HepG2 (cell line): ENCODE data around the gene SLC6A8. TPM values are rescaled to one million over a fixed set of nuclear protein-coding genes. Genes with fewer than 3 reads are reported as not detected.
A peak's percentile ranks its signal among the peaks of the same experiment; 100 is the strongest.

Experiments used
- ATAC-seq: fragments of 200-7000 bp; cut with Tn5 transposase; 3 replicates; pipeline ENCODE4 v1.9.1; 2020; ENCODE audit warnings: mild to moderate bottlenecking, moderate library complexity
- BruUV-seq: library from RNA; stranded (reverse); fragments of 400-500 nt; replicated peaks from 2 replicates; lab custom pipeline; 2021; lab: Mats Ljungman, UMichigan
- CTCF ChIA-PET: fragments of 300-600 bp; formaldehyde crosslinking; extraction: SDS; loops from one replicate; lab custom pipeline; 2021; ENCODE audit warnings: low total read pairs, inconsistent platforms, low intra/inter-chr PET ratio; lab: Yijun Ruan, JAX
- POLR2A ChIA-PET: fragments of 350-600 bp; sonication (Branson Sonifier 250); formaldehyde crosslinking; loops from one replicate; lab custom pipeline; 2020; ENCODE audit warnings: antibody characterized with exemption, inconsistent platforms; lab: Yijun Ruan, JAX
- DNase-seq: peaks from one replicate; pipeline ENCODE4 v3.0.0-alpha.2; 2015; ENCODE audit warnings: low spot score
- FAIRE-seq: peaks from 3 replicates; lab custom pipeline; 2011; peaks lifted over from hg19 to GRCh38; lab: Jason Lieb, UNC
- H2AFZ ChIP-seq: one replicate; pipeline ENCODE4 v1.6.1; 2011; ENCODE audit warnings: low read length, inconsistent platforms
- H3K27ac ChIP-seq: fragments of 300-600 bp; 3 replicates; pipeline ENCODE4 v1.8.0; 2011; ENCODE audit warnings: mixed run types, mild to moderate bottlenecking, mixed read lengths, low read length, inconsistent platforms; ENCODE audit not compliant: insufficient read depth; ENCODE audit errors: extremely low read length
- H3K27me3 ChIP-seq, 2 experiments: fragments of 200-600 bp in 1 of 2; 2 replicates in 1 of 2; 3 replicates in 1 of 2; pipeline versions ENCODE4 v1.6.0 to v1.8.0; 2011; ENCODE audit warnings: low read length in 2 of 2, mild to moderate bottlenecking in 2 of 2, moderate library complexity in 2 of 2, inconsistent platforms in 1 of 2; ENCODE audit not compliant: insufficient read depth in 2 of 2, control insufficient read depth in 1 of 2
- H3K36me3 ChIP-seq, 2 experiments: fragments of 200-600 bp in 1 of 2; replicated peaks in 1 of 2; 2 replicates in 1 of 2; 3 replicates in 1 of 2; pipeline versions ENCODE4 v1.5.1 to v1.8.0; 2011; ENCODE audit warnings: low read length in 2 of 2, inconsistent platforms in 1 of 2; ENCODE audit not compliant: insufficient read depth in 2 of 2, control insufficient read depth in 1 of 2
- H3K4me1 ChIP-seq: 2 replicates; pipeline ENCODE4 v1.5.1; 2012; ENCODE audit warnings: low read length, inconsistent platforms; ENCODE audit not compliant: insufficient read depth
- H3K4me2 ChIP-seq: 2 replicates; pipeline ENCODE4 v1.6.0; 2011; ENCODE audit warnings: low read depth, low read length, inconsistent platforms
- H3K4me3 ChIP-seq, 3 experiments: fragments of 200-600 bp in 1 of 3; sonication (generic), shearing (Covaris generic) in 1 of 3; replicated peaks in 1 of 3; 2 replicates each; pipeline ENCODE4 v1.5.1; 2011 to 2016; ENCODE audit warnings: low read length in 3 of 3, inconsistent platforms in 2 of 3, low read depth in 2 of 3, mild to moderate bottlenecking in 2 of 3, control low read depth in 1 of 3, mixed read lengths in 1 of 3; ENCODE audit not compliant: insufficient read depth in 1 of 3
- H3K79me2 ChIP-seq: one replicate; pipeline ENCODE4 v1.6.1; 2011; ENCODE audit warnings: low read length, inconsistent platforms; ENCODE audit not compliant: insufficient read depth
- H3K9ac ChIP-seq: 2 replicates; pipeline ENCODE4 v1.6.0; 2011; ENCODE audit warnings: mild to moderate bottlenecking, low read depth, low read length, inconsistent platforms; ENCODE audit not compliant: insufficient read depth
- H3K9me3 ChIP-seq: 2 replicates; pipeline ENCODE4 v1.5.1; 2012; ENCODE audit warnings: mild to moderate bottlenecking, low read length
- H4K20me1 ChIP-seq: 2 replicates; pipeline ENCODE4 v1.6.0; 2011; ENCODE audit warnings: inconsistent platforms, mild to moderate bottlenecking, low read length, moderate library complexity; ENCODE audit not compliant: insufficient read depth
- AGO1 ChIP-seq: fragments of 200-400 bp; formaldehyde crosslinking; IDR thresholded peaks from 2 replicates; pipeline ENCODE4 v1.6.1; 2017; ENCODE audit warnings: mild to moderate bottlenecking, low read depth, low read length, moderate library complexity; ENCODE audit not compliant: poor library complexity, severe bottlenecking
- POLR2AphosphoS5 ChIP-seq: IDR thresholded peaks from 2 replicates; pipeline ENCODE4 v1.6.1; 2012; ENCODE audit warnings: low read depth, low read length
- TAF1 ChIP-seq: sonication (generic); formaldehyde crosslinking; IDR thresholded peaks from 2 replicates; pipeline ENCODE4 v1.4.0; 2020; ENCODE audit warnings: missing genetic modification reagents
- ZNF205 ChIP-seq: IDR thresholded peaks from 2 replicates; pipeline ENCODE4 v1.6.1; 2018; ENCODE audit warnings: missing biosample characterization, missing genetic modification reagents
- ZNF629 ChIP-seq: sonication (generic); formaldehyde crosslinking; conservative IDR thresholded peaks from 2 replicates; pipeline ENCODE4 v1.5.0; 2020; ENCODE audit warnings: missing genetic modification reagents
- WGBS: methylation state at CpG from one replicate; pipeline ENCODE4 v1.1.6; 2017; ENCODE audit warnings: low lambda C conversion rate; 5-methylcytosine and 5-hydroxymethylcytosine counted together
- in situ Hi-C: cut with HindIII; loops from 2 replicates; pipeline ENCODE4 v1.10.0; 2017; ENCODE audit warnings: low pct_unique_long_range_greater_than_20kb; ENCODE audit not compliant: extremely low pct_ligation_motif_present
- intact Hi-C: fragments of 100-400 bp; cut with micrococcal nuclease; formaldehyde crosslinking; loops from one replicate; pipeline ENCODE4 v1.10.0; 2022; ENCODE audit not compliant: unreplicated experiment
- polyA plus RNA-seq, 8 experiments: library from polyadenylated mRNA; depleted of rRNA in 3 of 8; stranded (reverse) in 7 of 8; unstranded in 1 of 8; fragments of >200 nt; fragmentation: Illumina TruSeq in 4 of 8; extraction: Trizol in 4 of 8; gene quantifications; 2 replicates each; pipeline versions ENCODE4 v1.2.1 to v1.2.3, GENCODE V29; 2011 to 2016; ENCODE audit warnings: low read depth in 4 of 8, missing spikeins in 1 of 8, mixed read lengths in 1 of 8; ENCODE audit not compliant: insufficient read depth in 1 of 8
- total RNA-seq, 5 experiments: library from RNA; depleted of rRNA; stranded (reverse); fragments of >200 nt; fragmentation: Illumina TruSeq; extraction: Trizol; gene quantifications; 2 replicates each; pipeline ENCODE4 v1.2.3, GENCODE V29; 2016; ENCODE audit warnings: low read depth in 1 of 5
- TF ChIP-seq, protein P1 (sequence below): sonication (generic); formaldehyde crosslinking; IDR thresholded peaks from 2 replicates; pipeline ENCODE4 v1.5.0; 2020; ENCODE audit warnings: mild to moderate bottlenecking, missing genetic modification reagents, moderate library complexity
- TF ChIP-seq, protein P2 (sequence below): sonication (generic); formaldehyde crosslinking; conservative IDR thresholded peaks from 2 replicates; pipeline ENCODE4 v1.8.0; 2022; ENCODE audit warnings: missing genetic modification reagents
- TF ChIP-seq, protein P3 (sequence below): sonication (generic); formaldehyde crosslinking; IDR thresholded peaks from 2 replicates; pipeline ENCODE4 v1.5.1; 2020; ENCODE audit warnings: mild to moderate bottlenecking, moderate library complexity, missing genetic modification reagents

Gene SLC6A8
- total and polyA plus RNA-seq, 2 of the 13 experiments (the other 11 are each of a cell fraction or from before 2014, with no cell fraction given), result 13.9 to 176 TPM

DNA sequence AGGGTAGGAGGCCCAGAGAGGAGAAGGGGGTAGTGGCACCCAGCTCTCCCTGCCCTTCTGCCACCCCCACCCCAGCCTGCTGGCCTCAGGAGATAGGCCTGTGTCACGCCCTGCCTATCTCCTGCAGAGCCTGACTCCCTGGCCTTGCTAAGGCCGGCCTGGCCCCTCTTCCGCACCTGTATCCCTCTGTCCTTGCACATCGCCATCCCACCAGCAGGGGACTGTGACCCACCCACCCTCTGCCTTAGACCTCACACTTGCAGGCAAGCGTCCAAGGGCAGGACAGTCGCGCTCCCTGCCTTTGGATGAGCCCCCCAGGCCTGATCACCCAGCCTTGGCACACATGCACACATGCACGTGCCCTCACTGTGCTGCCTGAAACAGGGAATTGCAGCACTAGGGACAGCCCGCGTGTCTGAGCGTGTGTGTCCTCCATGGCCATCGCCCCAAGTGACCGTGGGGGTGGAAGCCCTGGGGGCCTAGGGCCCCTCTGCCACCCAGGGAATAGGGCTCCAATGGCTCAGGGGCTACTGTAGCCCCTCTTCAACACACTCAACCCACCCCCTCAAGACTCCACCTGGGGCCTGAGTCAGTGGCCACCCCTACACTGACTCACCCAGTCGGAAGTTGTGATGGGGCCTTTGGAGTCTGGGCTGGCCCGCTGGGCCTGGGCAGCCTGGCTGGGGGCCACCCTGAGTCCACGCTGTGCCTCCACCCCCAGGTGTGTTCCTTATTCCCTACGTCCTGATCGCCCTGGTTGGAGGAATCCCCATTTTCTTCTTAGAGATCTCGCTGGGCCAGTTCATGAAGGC lies 2.1 kb downstream of the SLC6A8 start (continued):
- TF ChIP-seq, protein P1, sequence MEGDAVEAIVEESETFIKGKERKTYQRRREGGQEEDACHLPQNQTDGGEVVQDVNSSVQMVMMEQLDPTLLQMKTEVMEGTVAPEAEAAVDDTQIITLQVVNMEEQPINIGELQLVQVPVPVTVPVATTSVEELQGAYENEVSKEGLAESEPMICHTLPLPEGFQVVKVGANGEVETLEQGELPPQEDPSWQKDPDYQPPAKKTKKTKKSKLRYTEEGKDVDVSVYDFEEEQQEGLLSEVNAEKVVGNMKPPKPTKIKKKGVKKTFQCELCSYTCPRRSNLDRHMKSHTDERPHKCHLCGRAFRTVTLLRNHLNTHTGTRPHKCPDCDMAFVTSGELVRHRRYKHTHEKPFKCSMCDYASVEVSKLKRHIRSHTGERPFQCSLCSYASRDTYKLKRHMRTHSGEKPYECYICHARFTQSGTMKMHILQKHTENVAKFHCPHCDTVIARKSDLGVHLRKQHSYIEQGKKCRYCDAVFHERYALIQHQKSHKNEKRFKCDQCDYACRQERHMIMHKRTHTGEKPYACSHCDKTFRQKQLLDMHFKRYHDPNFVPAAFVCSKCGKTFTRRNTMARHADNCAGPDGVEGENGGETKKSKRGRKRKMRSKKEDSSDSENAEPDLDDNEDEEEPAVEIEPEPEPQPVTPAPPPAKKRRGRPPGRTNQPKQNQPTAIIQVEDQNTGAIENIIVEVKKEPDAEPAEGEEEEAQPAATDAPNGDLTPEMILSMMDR, result peak; percentile 48
- TF ChIP-seq ZNF205 (CRISPR knock-in tag) (no peak), TAF1 (no peak)
- TF ChIP-seq, protein P2, sequence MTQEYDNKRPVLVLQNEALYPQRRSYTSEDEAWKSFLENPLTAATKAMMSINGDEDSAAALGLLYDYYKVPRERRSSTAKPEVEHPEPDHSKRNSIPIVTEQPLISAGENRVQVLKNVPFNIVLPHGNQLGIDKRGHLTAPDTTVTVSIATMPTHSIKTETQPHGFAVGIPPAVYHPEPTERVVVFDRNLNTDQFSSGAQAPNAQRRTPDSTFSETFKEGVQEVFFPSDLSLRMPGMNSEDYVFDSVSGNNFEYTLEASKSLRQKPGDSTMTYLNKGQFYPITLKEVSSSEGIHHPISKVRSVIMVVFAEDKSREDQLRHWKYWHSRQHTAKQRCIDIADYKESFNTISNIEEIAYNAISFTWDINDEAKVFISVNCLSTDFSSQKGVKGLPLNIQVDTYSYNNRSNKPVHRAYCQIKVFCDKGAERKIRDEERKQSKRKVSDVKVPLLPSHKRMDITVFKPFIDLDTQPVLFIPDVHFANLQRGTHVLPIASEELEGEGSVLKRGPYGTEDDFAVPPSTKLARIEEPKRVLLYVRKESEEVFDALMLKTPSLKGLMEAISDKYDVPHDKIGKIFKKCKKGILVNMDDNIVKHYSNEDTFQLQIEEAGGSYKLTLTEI (CRISPR knock-in tag), result no peak

DNA sequence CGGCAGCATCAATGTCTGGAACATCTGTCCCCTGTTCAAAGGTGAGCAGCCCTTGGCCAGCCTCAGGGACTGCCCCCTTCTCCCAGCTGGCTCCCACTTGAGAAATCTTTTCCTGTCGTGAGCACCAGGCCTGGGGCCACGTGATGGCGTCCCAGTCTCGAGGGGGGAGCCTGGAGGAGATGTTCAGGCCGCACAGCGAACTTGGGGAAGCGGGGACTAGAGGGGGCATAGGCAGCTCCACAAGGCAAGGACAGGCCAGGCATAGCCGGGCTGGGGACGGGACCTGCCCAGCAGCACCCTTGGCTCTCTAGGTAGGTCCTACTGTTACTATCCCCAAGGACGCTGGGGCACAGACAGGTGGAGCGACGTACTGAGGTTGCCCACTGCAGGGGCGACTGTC lies 2.7 kb downstream of the SLC6A8 start:
- ChIA-PET CTCF (no interaction called here), POLR2A (no interaction called here)
- no TSS peak for BruUV-seq
- ATAC-seq (no peak), FAIRE-seq (no peak), DNase-seq (no peak)
- 40% methylated on average over 1 of the region's 14 CpGs for WGBS
- no peak overlapping the region for H3K27ac ChIP-seq
- no peak overlapping the region for H2AFZ ChIP-seq
- peak overlapping the region in 2 of 3 experiments; percentile 68 to 74; a peak in 4 of 6 replicates for H3K4me3 ChIP-seq
- peak overlapping the region; percentile 75 for H3K4me2 ChIP-seq
- no peaks in the 10 kb centered on the region for H3K27me3 ChIP-seq
- peaks cover 0 to 3% of the 10 kb centered on the region in 2 experiments; a peak in 2 of 5 replicates for H3K36me3 ChIP-seq
- intact Hi-C loops, result no loop called here
- peaks cover 18% of the 10 kb centered on the region for H3K79me2 ChIP-seq
- TF ChIP-seq ZNF629 (CRISPR knock-in tag) (no peak), POLR2AphosphoS5 (peak; percentile 6; the same call in 1 of the 2 replicates), AGO1 (peak; percentile 43)
- TF ChIP-seq, protein P3, sequence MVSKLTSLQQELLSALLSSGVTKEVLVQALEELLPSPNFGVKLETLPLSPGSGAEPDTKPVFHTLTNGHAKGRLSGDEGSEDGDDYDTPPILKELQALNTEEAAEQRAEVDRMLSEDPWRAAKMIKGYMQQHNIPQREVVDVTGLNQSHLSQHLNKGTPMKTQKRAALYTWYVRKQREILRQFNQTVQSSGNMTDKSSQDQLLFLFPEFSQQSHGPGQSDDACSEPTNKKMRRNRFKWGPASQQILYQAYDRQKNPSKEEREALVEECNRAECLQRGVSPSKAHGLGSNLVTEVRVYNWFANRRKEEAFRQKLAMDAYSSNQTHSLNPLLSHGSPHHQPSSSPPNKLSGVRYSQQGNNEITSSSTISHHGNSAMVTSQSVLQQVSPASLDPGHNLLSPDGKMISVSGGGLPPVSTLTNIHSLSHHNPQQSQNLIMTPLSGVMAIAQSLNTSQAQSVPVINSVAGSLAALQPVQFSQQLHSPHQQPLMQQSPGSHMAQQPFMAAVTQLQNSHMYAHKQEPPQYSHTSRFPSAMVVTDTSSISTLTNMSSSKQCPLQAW (CRISPR knock-in tag), result 0 out of 2 replicates have a peak, but pooled peaks have one; percentile 9
- TF ChIP-seq, all 625 proteins: peak for 3
- H3K9ac ChIP-seq, result peak overlapping the region; percentile 64; the same call in 1 of the 2 replicates
- no peaks in the 10 kb centered on the region for H3K9me3 ChIP-seq
- peaks cover 22% of the 10 kb centered on the region for H4K20me1 ChIP-seq
- in situ Hi-C loops, result no loop called here
- H3K4me1 ChIP-seq, result peaks cover 24% of the 10 kb centered on the region; the same call in 1 of the 2 replicates
